GM12873 (cell line): ENCODE measurements around the gene CTBP1.

ENCODE experiments used
- CTCF ChIP-seq: IDR thresholded peaks from 2 replicates; pipeline ENCODE4 v1.5.1; 2012; ENCODE audit warnings: low read depth, mild to moderate bottlenecking, moderate library complexity, low read length, control low read depth; ENCODE audit not compliant: insufficient read depth; ENCODE audit errors: missing control alignments

CTBP1 gene

GRCh38 chr4:1239141-1239949, 9.6 kb downstream of the CTBP1 start:
- TF ChIP-seq CTCF = no peak

- TF ChIP-seq CTCF = no peak
These were observed 10.3 kb downstream of the CTBP1 start for GRCh38 chr4:1238676-1239000.

- TF ChIP-seq CTCF = no peak
These were observed 10.8 kb downstream of the CTBP1 start for GRCh38 chr4:1237981-1238675.

GRCh38 chr4:1236103-1236641, 12.8 kb downstream of the CTBP1 start:
- TF ChIP-seq CTCF = no peak

- no peak for TF ChIP-seq CTCF
These were observed 13.4 kb downstream of the CTBP1 start for GRCh38 chr4:1235381-1236102.

DNA sequence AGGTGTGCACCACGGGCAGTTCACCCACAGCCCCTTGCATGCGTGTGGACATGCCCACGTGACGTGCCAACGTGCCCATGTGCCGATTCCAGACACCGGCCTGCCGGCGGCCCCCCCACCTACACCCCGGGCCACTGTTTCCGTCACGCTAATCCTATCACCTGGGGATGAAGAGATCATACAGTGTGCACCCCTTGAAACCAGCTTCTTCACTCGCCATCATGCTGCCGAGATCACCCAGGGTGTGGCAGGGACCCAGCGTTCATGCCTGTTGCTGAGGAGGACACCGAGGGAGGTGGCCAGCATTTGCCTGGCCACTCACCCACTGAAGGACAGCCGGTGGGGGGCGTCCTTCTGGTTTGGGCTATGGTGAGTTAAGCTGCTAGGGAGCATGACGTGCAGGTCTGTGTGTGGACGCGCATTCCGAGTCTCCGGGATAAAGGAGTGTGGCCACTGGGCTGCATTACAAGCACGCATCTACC, 14.1 kb downstream of the CTBP1 start:
- TF ChIP-seq CTCF = no peak

DNA sequence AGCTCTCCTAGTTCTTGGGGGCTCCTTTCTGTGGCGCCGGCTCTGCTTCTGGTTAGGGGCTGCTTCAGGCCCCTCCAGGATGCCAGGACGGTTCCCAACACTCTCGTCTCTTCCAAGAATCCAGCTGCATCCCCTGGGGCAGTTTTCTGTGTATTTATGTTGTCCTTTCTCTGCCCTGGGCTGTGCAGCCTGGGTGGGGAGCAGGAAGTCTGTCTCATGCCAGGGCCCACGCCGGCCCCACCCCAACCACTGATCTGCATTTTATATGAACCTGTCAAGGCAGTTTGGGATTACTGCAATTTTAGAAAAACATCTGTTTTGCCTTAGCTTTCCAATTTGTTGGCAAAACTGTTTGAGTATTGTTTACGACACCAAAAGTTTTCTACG, 14.6 kb downstream of the CTBP1 start:
- no peak for TF ChIP-seq CTCF
